ENCODE data around the gene LHFPL2.

- no peak for TF ChIP-seq CTCF (IDR thresholded peaks at IDR 0.05; ENCODE audit: insufficient read depth, low read length)
- TF ChIP-seq REST (IDR thresholded peaks at IDR 0.05; ENCODE audit: insufficient replicate concordance, low read depth) = no peak
- no peak for TF ChIP-seq POLR2AphosphoS5 (IDR thresholded peaks at IDR 0.05; ENCODE audit: low read depth)
- no peak for TF ChIP-seq GABPA (IDR thresholded peaks at IDR 0.05; ENCODE audit: low read depth)
Observed at GRCh38 chr5:78671609-78672008, 23.0 kb upstream of the LHFPL2 start.
